DMS 273 (cell line): ENCODE measurements around the gene TNFSF4.
A peak's percentile ranks its signal among the peaks of the same experiment; 100 is the strongest.
"Not testable (repeated sequence)": the region's sequence is repeated elsewhere in the genome, so short reads cannot be mapped to it uniquely, and the experiment has no call there.

Experiments used
- DNase-seq: peaks from one replicate; lab custom pipeline; 2025; ENCODE audit not compliant: unreplicated experiment; lab: John Stamatoyannopoulos, UW

TNFSF4 gene

GRCh38 chr1:173206816-173207568 lies at the start of gene TNFSF4:
TSS of gene TNFSF4 (minus strand) at chr1:173207331. CDS start at chr1:173207176, 155 bp downstream.
- DNase-seq: no peak

DNA sequence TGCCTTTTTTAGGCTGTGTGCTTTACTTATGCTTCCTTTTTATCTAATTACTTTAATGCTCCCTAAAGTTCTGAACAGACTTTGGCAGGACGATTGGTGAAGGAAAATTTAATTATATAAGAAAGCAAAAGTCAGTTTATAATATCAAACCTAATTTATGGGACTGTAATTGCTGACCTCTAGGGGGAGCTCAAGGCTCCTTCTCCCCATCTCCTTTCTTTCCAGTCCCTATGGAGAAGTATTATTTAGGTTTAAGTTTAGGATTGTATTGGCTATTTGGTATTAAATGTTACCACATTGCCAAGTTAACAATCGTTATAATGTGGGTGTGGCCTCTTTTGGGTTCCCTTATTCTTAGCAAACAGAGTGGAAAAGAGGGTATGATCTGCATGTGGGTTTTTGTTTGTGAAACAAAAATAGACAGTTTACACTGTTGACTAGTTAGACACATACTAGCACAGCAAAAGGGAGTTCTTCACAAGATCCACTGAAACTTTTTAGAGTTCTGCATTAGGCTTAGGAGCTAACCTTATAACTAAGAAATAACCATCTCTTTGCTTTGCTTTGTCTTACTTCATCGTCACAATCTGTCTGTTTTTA lies 48.2 kb upstream of the TNFSF4 start:
- DNase-seq: peak; percentile 57

DNA sequence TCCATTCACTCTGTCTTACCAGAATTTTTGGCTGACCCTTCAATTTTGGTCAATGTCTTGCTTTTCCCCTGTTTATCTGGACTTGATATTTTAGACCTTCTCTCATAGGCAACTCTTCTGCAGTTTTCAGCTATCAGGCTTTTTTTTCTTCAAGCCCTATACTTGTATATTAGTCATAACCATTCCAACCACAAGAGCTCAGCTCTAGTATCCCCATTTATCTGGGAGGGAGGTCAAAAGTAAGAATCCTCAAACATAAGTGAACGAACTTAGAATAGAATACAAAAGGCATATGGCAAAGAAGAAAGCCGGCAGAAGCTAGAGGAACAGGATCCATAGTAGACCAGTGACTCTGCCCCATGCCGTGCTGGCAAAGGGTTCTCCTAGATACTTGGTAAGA lies 45.9 kb upstream of the TNFSF4 start:
- DNase-seq: no peak

GRCh38 chr1:173249349-173249748 lies 42.2 kb upstream of the TNFSF4 start:
- no peak for DNase-seq

GRCh38 chr1:173248247-173248940 lies 41.3 kb upstream of the TNFSF4 start:
- no peak for DNase-seq

DNA sequence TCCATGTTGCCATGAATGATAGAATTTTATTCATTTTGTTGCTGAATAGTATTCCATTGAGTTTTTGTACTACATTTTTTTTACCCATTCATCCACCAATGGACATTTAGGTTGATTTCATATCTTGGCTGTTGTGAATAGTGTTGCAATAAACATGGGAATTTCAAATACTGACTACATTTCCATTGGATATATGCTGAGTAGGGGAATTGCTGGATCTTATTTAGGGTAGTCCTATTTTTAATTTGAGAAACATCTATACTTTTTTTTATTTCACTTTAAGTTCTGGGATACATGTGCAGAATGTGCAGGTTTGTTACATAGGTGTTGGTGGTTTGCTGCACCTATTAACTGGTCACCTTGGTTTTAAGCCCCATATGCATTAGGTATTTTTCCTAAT lies 38.8 kb upstream of the TNFSF4 start:
- DNase-seq: no peak

GRCh38 chr1:173243300-173243699 lies 36.2 kb upstream of the TNFSF4 start:
- DNase-seq: no peak

DNA sequence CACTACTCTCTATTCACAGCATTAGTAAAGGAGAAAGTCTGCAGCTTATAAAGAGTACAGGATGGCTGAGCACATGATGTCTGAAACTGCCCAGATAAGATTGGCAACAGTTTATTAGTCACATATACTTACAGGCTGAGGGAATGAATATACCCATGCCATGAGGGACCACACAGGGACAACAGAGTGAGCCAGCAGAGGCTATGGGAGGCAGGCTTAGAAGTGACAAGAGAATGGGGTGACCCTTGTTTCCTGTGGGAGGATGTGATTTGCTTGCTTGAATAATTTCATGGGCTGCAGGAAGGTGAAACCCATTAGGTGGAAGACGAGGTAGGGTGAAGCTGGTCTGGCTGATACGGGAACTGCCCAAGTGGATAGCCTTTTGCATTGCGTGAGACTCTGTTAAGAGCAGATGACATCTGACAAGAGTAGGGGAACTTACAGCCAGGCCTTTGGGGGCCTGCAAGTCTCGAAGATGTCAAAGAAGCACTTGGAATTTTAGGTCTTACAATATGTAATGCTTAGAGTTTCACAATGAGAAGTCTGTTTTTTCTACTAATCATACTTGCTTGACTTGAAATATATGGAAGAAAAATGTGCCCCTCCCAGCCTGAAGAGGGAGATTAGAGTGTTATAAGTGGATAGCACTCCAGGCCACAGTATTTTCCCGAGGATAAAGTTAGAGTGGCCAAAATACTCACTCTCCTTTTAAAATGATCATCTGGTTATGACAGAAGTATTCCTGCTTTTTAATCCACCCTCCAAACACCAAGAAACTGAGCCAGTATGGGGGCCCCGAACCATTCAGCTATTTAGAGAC lies 34.6 kb upstream of the TNFSF4 start:
- DNase-seq: no peak

DNA sequence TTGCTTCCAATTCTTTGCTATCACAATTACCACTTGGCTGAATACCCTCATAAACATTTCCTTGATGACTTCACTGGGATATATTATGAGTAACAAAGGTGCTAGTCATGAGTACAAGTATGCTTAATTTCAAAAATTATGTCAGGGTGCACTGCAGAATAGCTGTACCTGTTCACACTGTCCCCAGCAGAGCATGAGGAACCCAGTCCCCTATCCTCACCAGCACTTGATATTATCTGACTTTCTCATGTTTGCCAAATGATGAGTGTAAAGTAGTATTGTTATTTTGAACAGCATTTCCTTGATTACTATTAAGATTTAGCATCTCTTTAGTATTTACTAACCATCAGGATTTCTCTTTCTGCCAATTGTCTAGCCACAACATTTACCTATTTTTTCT lies 33.5 kb upstream of the TNFSF4 start:
- DNase-seq: no peak

DNA sequence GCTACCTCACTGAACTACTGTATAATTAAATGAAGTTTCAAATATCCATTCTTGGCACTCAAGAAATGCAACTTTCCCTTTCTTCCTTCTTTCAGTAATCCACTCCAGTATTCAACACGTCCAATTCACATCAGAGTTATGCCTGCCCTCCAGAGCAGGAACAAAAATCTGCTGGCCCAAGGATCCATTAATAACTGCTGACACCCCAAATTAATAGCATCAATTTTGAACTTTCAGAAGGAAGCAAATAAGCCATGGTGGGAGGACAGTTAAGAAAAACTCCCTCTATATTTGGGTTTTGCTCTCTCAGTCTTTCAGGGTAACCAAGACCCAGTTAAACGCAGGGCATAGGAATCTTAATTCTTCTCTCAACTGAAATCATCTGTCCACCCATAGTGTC lies 31.9 kb upstream of the TNFSF4 start:
- DNase-seq: no peak

- DNase-seq: no peak
These were observed 27.8 kb upstream of the TNFSF4 start for GRCh38 chr1:173234899-173235298.

DNA sequence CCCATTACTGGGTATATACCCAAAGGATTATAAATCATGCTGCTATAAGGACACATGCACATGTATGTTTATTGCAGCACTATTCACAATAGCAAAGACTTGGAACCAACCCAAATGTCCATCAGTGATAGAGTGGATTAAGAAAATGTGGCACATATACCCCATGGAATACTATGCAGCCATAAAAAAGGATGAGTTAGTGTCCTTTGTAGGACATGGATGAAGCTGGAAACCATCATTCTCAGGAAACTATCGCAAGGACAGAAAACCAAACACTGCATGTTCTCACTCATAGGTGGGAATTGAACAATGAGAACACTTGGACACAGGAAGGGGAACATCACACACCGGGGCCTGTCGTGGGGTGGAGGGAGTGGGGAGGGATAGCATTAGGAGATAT lies 27.3 kb upstream of the TNFSF4 start:
- not testable (repeated sequence) for DNase-seq

DNA sequence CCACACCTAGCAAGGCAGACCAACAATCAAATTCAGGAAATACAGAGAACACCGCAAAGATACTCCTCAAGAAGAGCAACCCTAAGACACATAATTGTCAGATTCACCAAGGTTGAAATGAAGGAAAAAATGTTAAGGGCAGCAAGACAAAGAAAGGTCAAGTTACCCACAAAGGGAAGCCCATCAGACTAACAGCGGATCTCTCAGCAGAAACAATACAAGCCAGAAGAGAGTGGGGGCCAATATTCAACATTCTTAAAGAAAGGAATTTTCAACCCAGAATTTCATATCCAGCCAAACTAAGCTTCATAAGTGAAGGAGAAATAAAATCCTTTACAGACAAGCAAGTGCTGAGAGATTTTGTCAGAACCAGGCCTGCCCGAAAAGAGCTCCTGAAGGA lies 21.9 kb upstream of the TNFSF4 start:
- DNase-seq: not testable (repeated sequence)

- DNase-seq: no peak
These were observed 17.8 kb upstream of the TNFSF4 start for GRCh38 chr1:173224949-173225348.

DNA sequence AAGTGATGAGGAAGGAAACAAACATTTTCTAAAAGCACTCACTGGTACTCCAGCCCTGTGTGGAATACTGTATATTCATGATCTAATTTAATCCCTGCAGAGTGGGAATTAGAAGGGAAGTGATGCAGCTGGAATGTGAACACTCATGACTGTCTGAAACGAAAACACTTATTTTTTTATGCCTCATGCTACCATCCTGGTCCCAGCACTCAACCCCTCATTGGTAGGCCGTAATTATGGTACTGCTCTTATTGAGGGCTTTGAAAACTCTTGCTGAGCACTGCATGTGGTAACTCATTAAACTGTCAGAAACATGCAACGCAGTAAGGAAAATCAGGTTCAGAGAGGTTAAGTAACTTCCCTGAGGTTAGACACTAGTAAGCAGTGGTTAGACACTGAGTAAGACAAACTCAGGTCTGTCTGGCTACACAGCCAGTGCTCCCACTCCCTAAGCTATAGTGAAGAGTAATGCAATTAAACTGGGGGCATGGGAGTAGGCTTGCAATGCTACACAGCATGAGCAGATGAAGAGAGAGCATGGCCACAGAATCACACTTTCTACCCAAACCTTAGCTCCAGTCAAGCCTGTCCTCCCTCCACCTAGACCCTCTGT lies 17.3 kb upstream of the TNFSF4 start:
- DNase-seq: no peak

GRCh38 chr1:173223031-173223380 lies 15.9 kb upstream of the TNFSF4 start:
- no peak for DNase-seq

- DNase-seq: no peak
These were observed 15.3 kb upstream of the TNFSF4 start for GRCh38 chr1:173222149-173223030.

DNA sequence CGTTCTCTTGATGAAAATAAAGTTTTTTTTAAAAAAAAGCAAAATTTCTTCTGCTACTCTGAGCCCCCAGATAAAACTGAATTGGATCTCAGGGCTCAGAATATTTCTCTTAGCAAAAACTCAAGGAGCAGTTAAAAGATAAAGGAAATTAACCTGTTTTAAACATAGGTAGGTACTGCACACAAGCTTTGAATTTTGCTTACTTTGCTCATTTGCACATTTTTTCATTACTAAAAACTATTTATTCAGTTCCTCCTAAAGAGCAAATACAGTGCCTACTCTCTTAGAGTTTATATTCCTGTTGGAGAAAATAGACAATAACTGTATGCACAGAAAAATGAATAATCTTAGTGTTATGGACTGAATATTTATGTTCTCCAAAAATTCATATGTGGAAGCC lies 13.0 kb upstream of the TNFSF4 start:
- DNase-seq: no peak

GRCh38 chr1:173213665-173214064 lies 6.5 kb upstream of the TNFSF4 start:
- DNase-seq: no peak

DNA sequence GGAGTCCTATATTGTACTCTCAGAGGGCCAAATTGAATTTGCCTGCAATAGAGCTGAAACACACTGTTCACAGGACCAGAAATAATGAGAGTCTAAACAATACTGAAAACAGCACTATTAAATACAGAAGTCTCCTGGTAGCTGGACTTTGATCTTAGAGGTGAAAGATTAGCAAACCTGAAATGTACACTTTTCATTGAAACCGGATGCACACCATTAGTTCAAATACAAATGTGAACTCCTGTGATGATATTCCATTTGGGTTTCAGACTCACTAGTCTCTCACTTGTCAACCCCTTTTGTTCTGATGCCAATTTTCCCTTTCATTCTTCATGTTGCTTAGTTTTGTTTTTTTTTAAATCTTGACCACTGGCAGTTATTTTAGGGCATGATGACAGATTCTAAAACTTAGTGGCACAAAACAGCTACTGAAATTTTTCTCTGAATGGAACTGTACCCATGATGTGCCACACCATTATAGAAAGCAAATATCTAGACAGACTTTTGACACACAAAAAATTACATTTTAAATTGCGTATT lies 5.9 kb upstream of the TNFSF4 start:
- DNase-seq: no peak
